Heart right ventricle (tissue), 16 donors: Measurements from ENCODE around the gene ARFGAP2. TPM values are rescaled to one million over a fixed set of nuclear protein-coding genes. Genes with fewer than 3 reads are reported as not detected.

Experiments
- ATAC-seq, 8 donors: fragments of 200-7000 bp; cut with Tn5 transposase; one replicate each; pipeline ENCODE4 v1.9.1; 2020; ENCODE audit warnings: mild to moderate bottlenecking in 8 of 8, moderate library complexity in 8 of 8, moderate number of reproducible peaks in 1 of 8
- DNase-seq, 2 donors: peaks; one replicate each; pipeline ENCODE4 v3.0.0-alpha.2; 2020
- H3K27ac ChIP-seq, 10 donors: fragments of 200-600 bp; sonication (generic) in 2 of 10; one replicate each; pipeline versions ENCODE4 v1.5.0 to v1.8.0; 2020 to 2022; ENCODE audit warnings: mild to moderate bottlenecking in 3 of 10
- H3K27me3 ChIP-seq, 7 donors: fragments of 200-600 bp; one replicate each; pipeline ENCODE4 v1.8.0; 2021 to 2022; ENCODE audit warnings: mild to moderate bottlenecking in 2 of 7
- H3K36me3 ChIP-seq, 9 donors: fragments of 200-600 bp; sonication (generic) in 1 of 9; one replicate each; pipeline versions ENCODE4 v1.5.0 to v1.8.0; 2020 to 2022; ENCODE audit warnings: mild to moderate bottlenecking in 2 of 9
- H3K4me1 ChIP-seq, 9 donors: fragments of 200-600 bp; sonication (generic) in 1 of 9; one replicate each; pipeline versions ENCODE4 v1.5.0 to v1.8.0; 2020 to 2022; ENCODE audit warnings: mild to moderate bottlenecking in 4 of 9
- H3K4me3 ChIP-seq, 10 donors: fragments of 200-600 bp; sonication (generic) in 2 of 10; one replicate each; pipeline versions ENCODE4 v1.5.0 to v1.8.0; 2020 to 2022; ENCODE audit warnings: mild to moderate bottlenecking in 7 of 10, moderate library complexity in 2 of 10
- H3K9me3 ChIP-seq, 11 donors: fragments of 200-600 bp in 10 of 11; sonication (generic) in 2 of 11; one replicate each; pipeline versions ENCODE4 v1.5.0 to v1.8.0; 2013 to 2022; ENCODE audit warnings: mild to moderate bottlenecking in 2 of 11, control low read depth in 1 of 11, moderate library complexity in 1 of 11
- WGBS, 2 donors: extraction: QIAGEN DNeasy Blood & Tissue Kit; methylation state at CpG; one replicate each; pipeline ENCODE4 v1.1.7; 2013; ENCODE audit warnings: inconsistent platforms in 1 of 2; 5-methylcytosine and 5-hydroxymethylcytosine counted together
- intact Hi-C, 10 donors: fragments of 100-400 bp; cut with DNase I; formaldehyde crosslinking; loops; one replicate each; pipeline versions ENCODE4 v1.11.1 to v1.14.2; 2022
- long read RNA-seq, 3 donors: library from polyadenylated mRNA; unstranded; transcript quantifications; one replicate each; pipeline ENCODE4 v2.0.0, GENCODE V29; 2020 to 2021
- polyA plus RNA-seq, 2 donors: library from polyadenylated mRNA; stranded (reverse); fragments of 200-250 nt; gene quantifications; one replicate each; pipeline ENCODE4 v1.2.3, GENCODE V29; 2013
- total RNA-seq, 10 donors: library from RNA; stranded (reverse); fragmentation: NEBNext Ultra II Directional in 3 of 10; extraction: Animal tissue kit (Norgen Biotek cat#: 25700) in 3 of 10; gene quantifications; one replicate each; pipeline versions ENCODE4 v1.2.1 to v1.2.4, GENCODE V29; 2021 to 2023
- TF ChIP-seq, protein P1 (sequence below), 9 donors: fragments of 200-600 bp; sonication (generic) in 2 of 9; IDR thresholded peaks; one replicate each; pipeline versions ENCODE4 v1.5.0 to v1.8.0; 2021 to 2022; ENCODE audit warnings: antibody characterized with exemption in 9 of 9, mild to moderate bottlenecking in 5 of 9, moderate library complexity in 1 of 9
- donor health status: Arrhythmogenic right ventricular cardiomyopathy.
- donor health status: ischemic (EF 13 %, LVEDD 7.1; RV severe dilation, severe dysfunction).
- donor health status: healthy with polysubstance abuse.
- donor health status: DM: no; HTN: yes; CAD: no.
- donor health status: DM: no; HTN: no; CAD: no.
- donor health status: ischemic (EF 25% LVEDD 6.9; RV normal size, moderate dysfunction).
- donor health status: ischemic (EF 25% LVEDD 5.7; RV mildly dilated, moderate dysfunction).
- donor health status: healthy.
- donor health status: DM: yes; HTN: yes; CAD: no.
- donor health status: Ischemic cardiomyopathy.
- donor health status: ischemic (EF 35%, LVEDD 5.7; RV mildly dilated, moderate dysfunction).
- donor health status: nonischemic (EF 11% LVEDD 7.7; RV severe dilation, severe dysfunction).
- donor health status: DM: yes; HTN: yes; CAD: no.
- donor health status: PGD.
- donor health status: ischemic (EF 29% LVEDD 5.4; RV normal size, mild dysfunction).
- donor health status: nonischemic (EF 23%, LVEDD 6.1; RV moderate dilation, normal function).

The ARFGAP2 gene
- 10 to 100 TPM; 55.7 to 69.7 (median 62.9) TPM for total RNA-seq
- polyA plus RNA-seq = 10 to 100 TPM; 47.8 to 70.2 TPM
- long read RNA-seq, donor 1, transcript ARFGAP2-205 (16 exons, 2,976 nt) = major isoform, 76 of 140 reads
- long read RNA-seq, donor 1, partial matches to known transcripts = 14 of 140 reads
- long read RNA-seq, donor 1, other reads (novel, unspliced or antisense) = 46 of 140 reads
- long read RNA-seq, donor 2, transcript ARFGAP2-205 (16 exons, 2,976 nt) = major isoform, 116 of 202 reads
- long read RNA-seq, donor 2, partial matches to known transcripts = 23 of 202 reads
- long read RNA-seq, donor 2, other reads (novel, unspliced or antisense) = 59 of 202 reads
- long read RNA-seq, donor 3, transcript ARFGAP2-205 (16 exons, 2,976 nt) = major isoform, 187 of 249 reads
- long read RNA-seq, donor 3, partial matches to known transcripts = 22 of 249 reads
- long read RNA-seq, donor 3, other reads (novel, unspliced or antisense) = 37 of 249 reads

DNA sequence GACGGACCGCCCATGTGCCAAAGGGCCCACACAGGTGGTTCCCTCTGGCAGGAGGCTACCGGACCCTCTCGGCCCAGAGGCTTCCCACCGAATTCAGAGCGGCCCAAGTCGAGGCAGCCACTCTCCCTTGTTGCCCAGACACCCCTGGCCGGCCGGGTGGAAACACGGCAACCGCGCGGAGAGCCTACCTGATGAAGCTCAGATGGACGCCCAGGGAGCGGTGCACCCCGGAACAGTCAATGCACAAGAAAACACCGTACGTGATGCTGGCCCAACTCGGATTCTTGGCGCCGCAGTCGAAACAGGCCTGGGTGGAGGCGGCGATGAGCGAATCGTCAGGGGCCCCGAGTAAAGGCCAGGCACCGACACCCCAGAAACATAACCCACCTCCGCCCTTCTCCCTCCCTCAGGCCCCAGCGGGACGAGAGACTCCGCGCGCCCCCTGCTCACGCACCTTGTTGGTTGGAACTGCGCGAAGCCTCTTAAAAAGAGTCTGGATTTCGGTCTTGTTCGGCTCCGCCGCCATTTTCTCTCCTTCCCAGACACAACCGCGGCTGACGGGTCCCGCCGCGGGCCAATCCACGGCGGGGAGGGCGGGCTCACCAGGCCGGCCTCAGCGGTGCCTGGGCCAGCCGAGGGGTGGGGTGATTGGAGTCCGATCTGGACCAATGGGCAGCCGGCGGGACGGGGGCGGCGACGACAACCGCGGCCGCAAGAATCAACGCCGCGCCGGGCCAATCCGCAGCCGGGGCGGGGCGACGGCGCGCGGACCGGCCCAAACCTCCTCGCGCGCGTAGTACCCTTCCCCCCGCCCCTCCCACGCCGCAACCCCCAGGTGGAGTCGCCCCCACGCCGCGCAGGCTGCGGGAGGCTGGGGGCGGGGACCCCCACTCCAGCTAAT is at the start of gene ARFGAP2:
ARFGAP2 (minus strand) TSS at position 552 of the 901 bp plus-strand sequence; CDS start at position 526, 26 bp downstream.
- DNase-seq = peak; percentile 96 to 97
- intact Hi-C loops = loop anchor here (2.0 to 10.0 kb wide), 10 partner anchors 36 to 231 kb away; partner anchors contain the start of genes NR1H3 (in 5 of the 10), DDB2 (in 3 of the 10), ACP2 (in 1 of the 10) and SLC39A13 (in 1 of the 10)
- no peaks in the 10 kb centered on the region for H3K9me3 ChIP-seq
- TF ChIP-seq, protein P1, sequence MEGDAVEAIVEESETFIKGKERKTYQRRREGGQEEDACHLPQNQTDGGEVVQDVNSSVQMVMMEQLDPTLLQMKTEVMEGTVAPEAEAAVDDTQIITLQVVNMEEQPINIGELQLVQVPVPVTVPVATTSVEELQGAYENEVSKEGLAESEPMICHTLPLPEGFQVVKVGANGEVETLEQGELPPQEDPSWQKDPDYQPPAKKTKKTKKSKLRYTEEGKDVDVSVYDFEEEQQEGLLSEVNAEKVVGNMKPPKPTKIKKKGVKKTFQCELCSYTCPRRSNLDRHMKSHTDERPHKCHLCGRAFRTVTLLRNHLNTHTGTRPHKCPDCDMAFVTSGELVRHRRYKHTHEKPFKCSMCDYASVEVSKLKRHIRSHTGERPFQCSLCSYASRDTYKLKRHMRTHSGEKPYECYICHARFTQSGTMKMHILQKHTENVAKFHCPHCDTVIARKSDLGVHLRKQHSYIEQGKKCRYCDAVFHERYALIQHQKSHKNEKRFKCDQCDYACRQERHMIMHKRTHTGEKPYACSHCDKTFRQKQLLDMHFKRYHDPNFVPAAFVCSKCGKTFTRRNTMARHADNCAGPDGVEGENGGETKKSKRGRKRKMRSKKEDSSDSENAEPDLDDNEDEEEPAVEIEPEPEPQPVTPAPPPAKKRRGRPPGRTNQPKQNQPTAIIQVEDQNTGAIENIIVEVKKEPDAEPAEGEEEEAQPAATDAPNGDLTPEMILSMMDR (IDR thresholded peaks at IDR 0.05) = no peak
- peak within 1 kb of the TSS; percentile 75 to 100 (median 90) for H3K4me3 ChIP-seq
- 0% methylated on average over 69 to 89 of the region's 89 CpGs for WGBS, 2 donors
- H3K27me3 ChIP-seq = no peaks in the 10 kb centered on the region
- H3K36me3 ChIP-seq = peaks cover 0 to 74% (median 24%) of the 10 kb centered on the region in 9 donors
- peak; percentile 87 to 96 (median 92) for ATAC-seq
- peaks cover 33 to 89% (median 73%) of the 10 kb centered on the region in 9 donors for H3K4me1 ChIP-seq
- H3K27ac ChIP-seq = peak within 1 kb of the TSS; percentile 92 to 100 (median 98)

DNA sequence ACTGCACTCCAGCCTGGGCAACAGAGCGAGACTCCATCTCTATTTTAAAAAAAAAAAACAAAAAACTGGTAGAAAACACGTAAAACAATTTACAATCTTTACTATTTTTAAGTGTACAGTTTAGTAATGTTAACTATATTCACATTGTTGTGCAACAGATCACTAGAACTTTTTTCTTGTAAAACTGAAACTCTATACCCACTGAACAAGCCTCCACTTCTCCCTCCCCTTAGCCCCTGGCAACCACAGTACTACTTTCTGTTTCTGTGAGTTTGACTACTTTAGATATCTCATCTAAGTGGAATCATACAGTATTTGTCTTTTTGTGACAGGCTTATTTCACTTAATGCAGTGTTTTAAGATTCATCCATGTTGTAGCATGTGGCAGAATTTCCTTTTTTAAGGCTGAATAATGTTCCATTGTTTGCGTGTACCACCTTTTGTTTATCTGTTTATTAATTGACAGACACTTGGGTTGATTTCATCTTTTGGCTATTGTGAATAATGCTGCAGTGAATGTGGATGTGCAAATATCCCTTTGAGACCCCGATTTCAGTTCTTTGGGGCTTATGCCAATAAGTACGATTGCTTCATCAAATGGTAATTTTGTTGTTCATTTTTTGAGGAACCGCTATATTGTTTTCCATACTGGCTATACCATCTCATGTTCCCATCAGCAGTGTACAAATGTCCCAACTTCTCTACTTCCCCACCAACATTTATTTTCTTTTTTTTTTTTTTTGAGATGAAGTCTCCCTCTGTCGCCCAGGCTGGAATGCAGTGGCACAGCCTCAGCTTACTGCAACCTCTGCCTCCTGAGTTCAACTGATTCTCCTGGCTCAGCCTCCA is 49.1 kb upstream of the ARFGAP2 start:
- peak overlapping the region in 1 of 10 donors; percentile 66 for H3K27ac ChIP-seq
- H3K36me3 ChIP-seq = peaks cover 0 to 100% (median 12%) of the 10 kb centered on the region in 9 donors

GRCh38 chr11:47222696-47223095 is 46.0 kb upstream of the ARFGAP2 start:
- peaks cover 0 to 95% (median 12%) of the 10 kb centered on the region in 9 donors for H3K36me3 ChIP-seq
- intact Hi-C loops = loop anchor here in 1 of 10 donors (5.0 kb wide), 1 partner anchor 40 kb away; no protein-coding TSS in a partner anchor

More for the DNA sequence above, 49.1 kb upstream of the ARFGAP2 start:
- 92 to 97% methylated on average over 7 of the region's 7 CpGs for WGBS, 2 donors
- no peaks in the 10 kb centered on the region for H3K27me3 ChIP-seq
- intact Hi-C loops = no loop called here
- H3K4me3 ChIP-seq = no peak overlapping the region
- TF ChIP-seq, protein P1 (IDR thresholded peaks at IDR 0.05) = no peak
- peaks cover 0 to 7% (median under 1%) of the 10 kb centered on the region in 9 donors for H3K4me1 ChIP-seq
- DNase-seq (no peak), ATAC-seq (no peak)
- no peaks in the 10 kb centered on the region for H3K9me3 ChIP-seq

More at GRCh38 chr11:47222696-47223095, 46.0 kb upstream of the ARFGAP2 start:
- ATAC-seq = no peak
- Histone ChIP-seq H3K4me3 (no peak overlapping the region), H3K9me3 (no peaks in the 10 kb centered on the region), H3K27ac (no peak overlapping the region), H3K4me1 (peaks cover 0 to 28% (median 9%) of the 10 kb centered on the region in 9 donors), H3K27me3 (no peaks in the 10 kb centered on the region)
- TF ChIP-seq, protein P1 (IDR thresholded peaks at IDR 0.05) = no peak
- no peak for DNase-seq
- WGBS, 2 donors = 94 to 97% methylated on average over 2 of the region's 2 CpGs
